ENCODE results near the gene ZNF562.

ZNF562 gene

GRCh38 chr19:9620842-9621155 is 54.1 kb downstream of the ZNF562 start:
- Histone ChIP-seq H3K9ac (ENCODE audit: low read depth, low read length) (peak overlapping the region; percentile 95), H3K36me3 (ENCODE audit: insufficient read depth, low read length) (peaks cover 29% of the 10 kb centered on the region), H3K9me3 (ENCODE audit: control insufficient read depth, insufficient read depth, low read length) (no peaks in the 10 kb centered on the region; the same call in 1 of the 2 replicates), H3K4me1 (ENCODE audit: insufficient read depth, low read length) (no peaks in the 10 kb centered on the region)

GRCh38 chr19:9615844-9616243 is 59.1 kb downstream of the ZNF562 start:
- no peak overlapping the region for H3K9ac ChIP-seq (ENCODE audit: low read depth, low read length)
- H3K4me1 ChIP-seq (ENCODE audit: insufficient read depth, low read length) = no peaks in the 10 kb centered on the region
- H3K36me3 ChIP-seq (ENCODE audit: insufficient read depth, low read length) = peaks cover 65% of the 10 kb centered on the region
- peaks cover 18% of the 10 kb centered on the region for H3K9me3 ChIP-seq (ENCODE audit: control insufficient read depth, insufficient read depth, low read length)

GRCh38 chr19:9610484-9611113 is 64.3 kb downstream of the ZNF562 start:
- H3K9ac ChIP-seq (ENCODE audit: low read depth, low read length) = no peak overlapping the region
- H3K4me1 ChIP-seq (ENCODE audit: insufficient read depth, low read length) = no peaks in the 10 kb centered on the region
- H3K9me3 ChIP-seq (ENCODE audit: control insufficient read depth, insufficient read depth, low read length) = peaks cover 30% of the 10 kb centered on the region
- peaks cover 58% of the 10 kb centered on the region for H3K36me3 ChIP-seq (ENCODE audit: insufficient read depth, low read length)

- Histone ChIP-seq H3K9me3 (ENCODE audit: control insufficient read depth, insufficient read depth, low read length) (peaks cover 30% of the 10 kb centered on the region), H3K36me3 (ENCODE audit: insufficient read depth, low read length) (peaks cover 53% of the 10 kb centered on the region), H3K9ac (ENCODE audit: low read depth, low read length) (no peak overlapping the region), H3K4me1 (ENCODE audit: insufficient read depth, low read length) (no peaks in the 10 kb centered on the region)
Measured at GRCh38 chr19:9608912-9609311, 66.0 kb downstream of the ZNF562 start.

- Histone ChIP-seq H3K9ac (ENCODE audit: low read depth, low read length) (no peak overlapping the region), H3K9me3 (ENCODE audit: control insufficient read depth, insufficient read depth, low read length) (no peaks in the 10 kb centered on the region), H3K4me1 (ENCODE audit: insufficient read depth, low read length) (no peaks in the 10 kb centered on the region), H3K36me3 (ENCODE audit: insufficient read depth, low read length) (no peaks in the 10 kb centered on the region)
Measured at GRCh38 chr19:9597027-9597426, 77.9 kb downstream of the ZNF562 start.
